ENCODE results near the gene CENPA. TPM values are rescaled to one million over a fixed set of nuclear protein-coding genes. Genes with fewer than 3 reads are reported as not detected.

CENPA gene
- polyA plus RNA-seq, 2 of the 4 experiments (the other 2 are of a cell fraction), result 45.7 to 46.0 TPM

DNA sequence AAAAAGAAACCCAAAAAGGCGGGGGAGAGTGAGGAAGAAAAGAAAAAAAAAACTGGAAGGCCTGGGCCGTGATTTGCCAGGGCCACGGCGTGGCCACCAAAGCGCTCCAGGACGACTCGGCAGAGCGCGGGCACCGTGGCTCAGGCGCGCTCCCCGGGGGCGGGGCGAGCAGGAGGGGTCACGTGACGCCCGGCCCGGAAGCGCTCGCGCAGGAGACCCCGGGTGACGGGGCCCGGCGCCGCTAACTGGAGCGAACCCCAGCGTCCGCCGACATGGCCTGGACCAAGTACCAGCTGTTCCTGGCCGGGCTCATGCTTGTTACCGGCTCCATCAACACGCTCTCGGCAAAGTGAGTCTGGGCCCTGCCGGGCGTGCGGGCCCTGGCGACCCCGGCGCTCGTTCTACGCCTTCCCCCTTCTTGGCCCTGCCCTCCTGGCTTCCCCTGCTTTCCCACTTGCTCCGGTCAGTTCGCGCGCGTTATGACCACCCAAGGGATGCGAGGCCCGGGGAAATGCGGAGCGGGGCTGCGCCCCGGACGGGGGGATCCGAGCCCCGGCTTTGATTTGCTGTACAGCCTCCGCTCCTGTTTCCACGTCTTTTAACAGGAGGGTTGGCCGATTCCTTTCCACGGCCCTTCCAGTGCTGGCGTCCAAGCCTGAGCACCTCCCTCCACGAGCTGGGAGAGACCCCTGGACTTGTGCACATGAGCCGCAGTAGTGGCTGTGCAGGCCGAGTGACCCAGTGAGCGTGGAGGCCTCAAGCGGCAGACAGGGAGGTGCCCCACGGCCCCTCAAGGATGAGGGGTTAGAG is 21.6 kb upstream of the CENPA start, which contains the start of gene SLC35F6:
Gene SLC35F6, plus strand, starts transcription at position 207 of the 810 bp plus-strand sequence. Its CDS starts 66 bp downstream, at position 273.
- ATAC-seq, result peak; percentile 92 to 93
- Histone ChIP-seq H3K9me3 (no peaks in the 10 kb centered on the region), H3K27ac (peak within 1 kb of the TSS; percentile 95 to 96), H3K4me2 (peak within 1 kb of the TSS; percentile 93), H3K4me1 (peaks cover 52% of the 10 kb centered on the region), H3K4me3 (peak within 1 kb of the TSS; percentile 96)
- ChIA-PET POLR2A (interaction anchor here (0.7 to 1.5 kb wide), 3 partner anchors 18 to 46 kb away, joined by 3 to 14 read pairs (median 5); partner anchors contain the start of gene CENPA), CTCF (interaction anchor here (1.0 to 6.5 kb wide), 4 partner anchors 11 to 82 kb away, joined by 3 to 38 read pairs (median 4); no protein-coding TSS in a partner anchor)
- TF ChIP-seq BHLHE40 (IDR thresholded peaks at IDR 0.05; ENCODE audit: low read depth, low read length) (peak; percentile 5; the same call in 1 of the 2 replicates), JUN (IDR thresholded peaks at IDR 0.05) (peak; percentile 31 to 91; a peak in 4 of 5 replicates), HOXA7 (CRISPR knock-in tag; IDR thresholded peaks at IDR 0.05) (no peak), CEBPB (IDR thresholded peaks at IDR 0.05) (no peak), HOXB5 (CRISPR knock-in tag; IDR thresholded peaks at IDR 0.05) (peak; percentile 13; the same call in 1 of the 2 replicates), TP53 (CRISPR knock-in tag; IDR thresholded peaks at IDR 0.05) (no peak), POLR2A (IDR thresholded peaks at IDR 0.05; ENCODE audit: low read length) (peak; percentile 79), KDM5A (IDR thresholded peaks at IDR 0.05) (peak; percentile 49), FOSL2 (IDR thresholded peaks at IDR 0.05) (no peak), FOSL2 (CRISPR knock-in tag; IDR thresholded peaks at IDR 0.05) (peak; percentile 52), PHF8 (IDR thresholded peaks at IDR 0.05; ENCODE audit: borderline replicate concordance, low read depth) (peak; percentile 94), MAFK (IDR thresholded peaks at IDR 0.05; ENCODE audit: partially characterized antibody) (no peak)
- TF ChIP-seq, protein P1, sequence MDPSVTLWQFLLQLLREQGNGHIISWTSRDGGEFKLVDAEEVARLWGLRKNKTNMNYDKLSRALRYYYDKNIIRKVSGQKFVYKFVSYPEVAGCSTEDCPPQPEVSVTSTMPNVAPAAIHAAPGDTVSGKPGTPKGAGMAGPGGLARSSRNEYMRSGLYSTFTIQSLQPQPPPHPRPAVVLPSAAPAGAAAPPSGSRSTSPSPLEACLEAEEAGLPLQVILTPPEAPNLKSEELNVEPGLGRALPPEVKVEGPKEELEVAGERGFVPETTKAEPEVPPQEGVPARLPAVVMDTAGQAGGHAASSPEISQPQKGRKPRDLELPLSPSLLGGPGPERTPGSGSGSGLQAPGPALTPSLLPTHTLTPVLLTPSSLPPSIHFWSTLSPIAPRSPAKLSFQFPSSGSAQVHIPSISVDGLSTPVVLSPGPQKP (IDR thresholded peaks at IDR 0.05; ENCODE audit: low read depth, low read length), result no peak
- TF ChIP-seq, protein P2, sequence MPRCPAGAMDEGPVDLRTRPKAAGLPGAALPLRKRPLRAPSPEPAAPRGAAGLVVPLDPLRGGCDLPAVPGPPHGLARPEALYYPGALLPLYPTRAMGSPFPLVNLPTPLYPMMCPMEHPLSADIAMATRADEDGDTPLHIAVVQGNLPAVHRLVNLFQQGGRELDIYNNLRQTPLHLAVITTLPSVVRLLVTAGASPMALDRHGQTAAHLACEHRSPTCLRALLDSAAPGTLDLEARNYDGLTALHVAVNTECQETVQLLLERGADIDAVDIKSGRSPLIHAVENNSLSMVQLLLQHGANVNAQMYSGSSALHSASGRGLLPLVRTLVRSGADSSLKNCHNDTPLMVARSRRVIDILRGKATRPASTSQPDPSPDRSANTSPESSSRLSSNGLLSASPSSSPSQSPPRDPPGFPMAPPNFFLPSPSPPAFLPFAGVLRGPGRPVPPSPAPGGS (IDR thresholded peaks at IDR 0.05), result peak; percentile 76; the same call in 1 of the 3 replicates
- TF ChIP-seq, protein P3, sequence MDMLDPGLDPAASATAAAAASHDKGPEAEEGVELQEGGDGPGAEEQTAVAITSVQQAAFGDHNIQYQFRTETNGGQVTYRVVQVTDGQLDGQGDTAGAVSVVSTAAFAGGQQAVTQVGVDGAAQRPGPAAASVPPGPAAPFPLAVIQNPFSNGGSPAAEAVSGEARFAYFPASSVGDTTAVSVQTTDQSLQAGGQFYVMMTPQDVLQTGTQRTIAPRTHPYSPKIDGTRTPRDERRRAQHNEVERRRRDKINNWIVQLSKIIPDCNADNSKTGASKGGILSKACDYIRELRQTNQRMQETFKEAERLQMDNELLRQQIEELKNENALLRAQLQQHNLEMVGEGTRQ (IDR thresholded peaks at IDR 0.05), result peak; percentile 97
- TF ChIP-seq, protein P4, sequence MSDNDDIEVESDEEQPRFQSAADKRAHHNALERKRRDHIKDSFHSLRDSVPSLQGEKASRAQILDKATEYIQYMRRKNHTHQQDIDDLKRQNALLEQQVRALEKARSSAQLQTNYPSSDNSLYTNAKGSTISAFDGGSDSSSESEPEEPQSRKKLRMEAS (IDR thresholded peaks at IDR 0.05), result peak; percentile 71
- TF ChIP-seq, protein P5, sequence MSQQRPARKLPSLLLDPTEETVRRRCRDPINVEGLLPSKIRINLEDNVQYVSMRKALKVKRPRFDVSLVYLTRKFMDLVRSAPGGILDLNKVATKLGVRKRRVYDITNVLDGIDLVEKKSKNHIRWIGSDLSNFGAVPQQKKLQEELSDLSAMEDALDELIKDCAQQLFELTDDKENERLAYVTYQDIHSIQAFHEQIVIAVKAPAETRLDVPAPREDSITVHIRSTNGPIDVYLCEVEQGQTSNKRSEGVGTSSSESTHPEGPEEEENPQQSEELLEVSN (IDR thresholded peaks at IDR 0.05; ENCODE audit: borderline replicate concordance, low read depth), result peak; percentile 68; the same call in 1 of the 2 replicates
- TF ChIP-seq, protein P6, sequence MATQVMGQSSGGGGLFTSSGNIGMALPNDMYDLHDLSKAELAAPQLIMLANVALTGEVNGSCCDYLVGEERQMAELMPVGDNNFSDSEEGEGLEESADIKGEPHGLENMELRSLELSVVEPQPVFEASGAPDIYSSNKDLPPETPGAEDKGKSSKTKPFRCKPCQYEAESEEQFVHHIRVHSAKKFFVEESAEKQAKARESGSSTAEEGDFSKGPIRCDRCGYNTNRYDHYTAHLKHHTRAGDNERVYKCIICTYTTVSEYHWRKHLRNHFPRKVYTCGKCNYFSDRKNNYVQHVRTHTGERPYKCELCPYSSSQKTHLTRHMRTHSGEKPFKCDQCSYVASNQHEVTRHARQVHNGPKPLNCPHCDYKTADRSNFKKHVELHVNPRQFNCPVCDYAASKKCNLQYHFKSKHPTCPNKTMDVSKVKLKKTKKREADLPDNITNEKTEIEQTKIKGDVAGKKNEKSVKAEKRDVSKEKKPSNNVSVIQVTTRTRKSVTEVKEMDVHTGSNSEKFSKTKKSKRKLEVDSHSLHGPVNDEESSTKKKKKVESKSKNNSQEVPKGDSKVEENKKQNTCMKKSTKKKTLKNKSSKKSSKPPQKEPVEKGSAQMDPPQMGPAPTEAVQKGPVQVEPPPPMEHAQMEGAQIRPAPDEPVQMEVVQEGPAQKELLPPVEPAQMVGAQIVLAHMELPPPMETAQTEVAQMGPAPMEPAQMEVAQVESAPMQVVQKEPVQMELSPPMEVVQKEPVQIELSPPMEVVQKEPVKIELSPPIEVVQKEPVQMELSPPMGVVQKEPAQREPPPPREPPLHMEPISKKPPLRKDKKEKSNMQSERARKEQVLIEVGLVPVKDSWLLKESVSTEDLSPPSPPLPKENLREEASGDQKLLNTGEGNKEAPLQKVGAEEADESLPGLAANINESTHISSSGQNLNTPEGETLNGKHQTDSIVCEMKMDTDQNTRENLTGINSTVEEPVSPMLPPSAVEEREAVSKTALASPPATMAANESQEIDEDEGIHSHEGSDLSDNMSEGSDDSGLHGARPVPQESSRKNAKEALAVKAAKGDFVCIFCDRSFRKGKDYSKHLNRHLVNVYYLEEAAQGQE (IDR thresholded peaks at IDR 0.05), result no peak
- TF ChIP-seq, protein P7, sequence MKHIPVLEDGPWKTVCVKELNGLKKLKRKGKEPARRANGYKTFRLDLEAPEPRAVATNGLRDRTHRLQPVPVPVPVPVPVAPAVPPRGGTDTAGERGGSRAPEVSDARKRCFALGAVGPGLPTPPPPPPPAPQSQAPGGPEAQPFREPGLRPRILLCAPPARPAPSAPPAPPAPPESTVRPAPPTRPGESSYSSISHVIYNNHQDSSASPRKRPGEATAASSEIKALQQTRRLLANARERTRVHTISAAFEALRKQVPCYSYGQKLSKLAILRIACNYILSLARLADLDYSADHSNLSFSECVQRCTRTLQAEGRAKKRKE (CRISPR knock-in tag; IDR thresholded peaks at IDR 0.05; ENCODE audit: low read depth), result no peak
- DNase-seq (ENCODE audit: low read depth in 1 of 2, low spot score in 1 of 2), result peak; percentile 86 to 88
- no peak for FAIRE-seq
- WGBS (ENCODE audit: missing lambda C conversion rate), result under 1% methylated on average over 66 of the region's 68 CpGs

Data from A549 (cell line).